HL-60/S4 (cell line): ENCODE data around the gene PITRM1.

Experiments used
- in situ Hi-C: fragments of 300-500 bp; cut with MboI; formaldehyde crosslinking; loops from 2 replicates; pipeline ENCODE4 v1.14.3; 2022; ENCODE audit warnings: low sequenced_read_pairs

Gene PITRM1, protein sequence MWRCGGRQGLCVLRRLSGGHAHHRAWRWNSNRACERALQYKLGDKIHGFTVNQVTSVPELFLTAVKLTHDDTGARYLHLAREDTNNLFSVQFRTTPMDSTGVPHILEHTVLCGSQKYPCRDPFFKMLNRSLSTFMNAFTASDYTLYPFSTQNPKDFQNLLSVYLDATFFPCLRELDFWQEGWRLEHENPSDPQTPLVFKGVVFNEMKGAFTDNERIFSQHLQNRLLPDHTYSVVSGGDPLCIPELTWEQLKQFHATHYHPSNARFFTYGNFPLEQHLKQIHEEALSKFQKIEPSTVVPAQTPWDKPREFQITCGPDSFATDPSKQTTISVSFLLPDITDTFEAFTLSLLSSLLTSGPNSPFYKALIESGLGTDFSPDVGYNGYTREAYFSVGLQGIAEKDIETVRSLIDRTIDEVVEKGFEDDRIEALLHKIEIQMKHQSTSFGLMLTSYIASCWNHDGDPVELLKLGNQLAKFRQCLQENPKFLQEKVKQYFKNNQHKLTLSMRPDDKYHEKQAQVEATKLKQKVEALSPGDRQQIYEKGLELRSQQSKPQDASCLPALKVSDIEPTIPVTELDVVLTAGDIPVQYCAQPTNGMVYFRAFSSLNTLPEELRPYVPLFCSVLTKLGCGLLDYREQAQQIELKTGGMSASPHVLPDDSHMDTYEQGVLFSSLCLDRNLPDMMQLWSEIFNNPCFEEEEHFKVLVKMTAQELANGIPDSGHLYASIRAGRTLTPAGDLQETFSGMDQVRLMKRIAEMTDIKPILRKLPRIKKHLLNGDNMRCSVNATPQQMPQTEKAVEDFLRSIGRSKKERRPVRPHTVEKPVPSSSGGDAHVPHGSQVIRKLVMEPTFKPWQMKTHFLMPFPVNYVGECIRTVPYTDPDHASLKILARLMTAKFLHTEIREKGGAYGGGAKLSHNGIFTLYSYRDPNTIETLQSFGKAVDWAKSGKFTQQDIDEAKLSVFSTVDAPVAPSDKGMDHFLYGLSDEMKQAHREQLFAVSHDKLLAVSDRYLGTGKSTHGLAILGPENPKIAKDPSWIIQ

DNA sequence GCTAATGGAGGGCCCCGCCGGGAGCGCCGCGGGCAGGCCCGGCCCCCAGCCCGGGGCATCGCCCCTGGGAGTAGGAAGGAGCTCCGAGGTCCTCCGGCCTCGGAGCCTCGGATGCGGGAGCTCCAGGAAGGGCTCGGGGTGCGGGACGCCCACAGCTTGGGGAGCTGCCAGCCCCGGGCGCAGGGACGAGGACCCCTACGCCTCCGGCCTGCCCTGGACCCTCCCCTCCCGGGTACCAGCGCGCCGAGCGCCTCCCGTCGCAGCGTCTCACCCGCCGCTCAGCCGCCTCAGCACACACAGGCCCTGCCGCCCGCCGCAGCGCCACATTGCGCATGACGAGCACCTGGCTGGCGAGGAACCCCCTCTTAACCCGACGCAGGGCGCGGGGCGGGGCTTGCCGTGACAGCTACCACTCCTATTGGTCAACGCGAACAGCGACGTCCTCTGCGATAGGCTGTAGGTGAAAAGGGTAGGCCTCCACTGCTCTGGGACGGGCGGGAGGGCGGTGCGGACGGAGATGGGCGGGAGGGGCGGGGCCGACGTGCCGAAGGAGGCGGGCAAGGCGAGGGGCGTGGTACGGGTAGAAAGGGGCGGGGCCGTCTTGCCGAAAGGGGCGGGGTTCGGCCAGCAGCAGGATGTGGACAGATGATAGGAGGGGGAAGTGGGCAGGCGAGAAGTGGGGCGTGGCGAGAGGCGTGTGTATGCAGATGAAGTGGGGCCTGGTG, at the start of gene PITRM1:
Gene PITRM1 (minus strand): TSS at position 337 of the 725 bp plus-strand sequence. CDS start 10 bp downstream, at position 327.
- in situ Hi-C loops = no loop called here

DNA sequence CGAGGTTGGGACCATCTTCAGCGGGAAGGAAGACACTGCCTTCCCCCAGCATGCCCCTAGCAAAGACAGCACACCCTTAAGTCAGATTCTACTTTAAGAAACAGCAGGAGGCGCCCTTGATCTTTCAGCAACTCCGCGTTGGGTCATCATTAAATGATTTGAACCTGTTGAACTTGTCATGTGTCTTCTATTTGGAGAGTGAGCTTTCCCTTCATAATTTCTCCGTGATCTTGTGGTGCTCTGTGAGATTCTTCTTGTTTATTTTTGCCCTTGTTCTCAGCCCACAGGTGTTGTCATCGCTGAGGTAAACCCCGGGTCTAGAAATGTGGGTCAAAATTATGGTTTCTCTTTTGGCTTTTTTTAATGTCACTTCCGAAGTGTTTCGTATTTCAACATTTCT, 49.5 kb upstream of the PITRM1 start:
- in situ Hi-C loops = loop anchor here (25.0 kb wide), 1 partner anchor 1540 kb away; no protein-coding TSS in a partner anchor

DNA sequence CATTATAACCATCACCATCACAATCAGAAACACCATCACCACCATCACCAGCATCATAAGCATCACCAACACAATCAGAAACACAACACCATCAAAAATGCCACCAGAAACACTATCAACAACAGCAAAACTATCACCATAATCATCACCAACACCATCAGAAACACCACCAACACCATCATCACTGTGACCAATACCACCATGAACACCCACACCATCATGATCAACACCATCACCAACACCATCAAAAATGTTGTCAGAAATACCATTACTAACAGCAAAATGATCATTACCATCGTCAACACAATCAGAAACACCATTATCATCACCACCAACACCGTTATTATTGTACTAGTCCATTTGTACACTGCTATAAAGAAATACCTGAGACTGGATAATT, 49.0 kb upstream of the PITRM1 start:
- in situ Hi-C loops = loop anchor here (25.0 kb wide), 1 partner anchor 1541 kb away; no protein-coding TSS in a partner anchor

DNA sequence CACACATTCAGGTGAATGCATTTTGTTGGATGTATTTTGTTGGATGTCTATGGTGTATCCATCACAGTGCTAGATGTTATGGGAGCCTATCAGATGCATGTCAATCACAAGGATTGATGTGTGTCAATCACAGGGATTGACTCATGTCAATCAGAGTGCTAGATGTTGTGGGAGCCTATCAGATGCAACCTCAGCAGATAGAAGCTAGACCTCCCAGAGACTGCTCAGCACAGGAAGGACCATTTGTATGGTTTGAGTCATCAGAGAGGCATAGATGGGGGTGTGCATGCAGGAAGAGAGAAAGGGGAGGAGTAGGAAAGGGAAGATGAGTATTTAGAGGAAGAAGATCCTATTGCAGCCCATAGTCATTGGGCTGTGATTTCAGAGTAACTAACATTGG, 48.3 kb upstream of the PITRM1 start:
- in situ Hi-C loops = loop anchor here (25.0 kb wide), 1 partner anchor 1541 kb away; no protein-coding TSS in a partner anchor

DNA sequence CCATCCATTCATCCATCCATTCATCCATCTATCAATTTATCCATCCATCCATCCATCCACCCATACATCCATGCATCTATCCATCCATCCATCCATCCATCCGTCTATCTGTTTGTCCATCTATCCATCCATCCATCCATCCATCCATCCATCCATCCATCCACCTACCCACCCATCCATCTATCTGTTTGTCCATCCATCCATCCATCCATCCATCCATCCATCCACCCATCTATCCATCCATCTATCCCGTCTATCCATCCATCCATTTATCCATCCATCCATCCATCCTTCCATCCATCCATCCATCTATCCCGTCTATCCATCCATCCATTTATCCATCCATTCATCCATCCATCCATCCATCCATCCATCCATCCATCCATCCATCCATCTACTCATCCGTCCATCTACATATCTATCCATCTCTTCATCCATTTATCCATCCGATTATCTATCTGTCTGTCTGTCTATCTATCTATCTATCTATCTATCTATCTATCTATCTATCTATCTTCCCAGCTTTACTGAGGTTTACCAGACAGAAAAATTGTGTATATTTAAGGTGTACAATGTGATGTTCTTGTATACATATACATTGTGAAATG, 46.5 kb upstream of the PITRM1 start:
- in situ Hi-C loops = loop anchor here (25.0 kb wide), 1 partner anchor 1543 kb away; no protein-coding TSS in a partner anchor

DNA sequence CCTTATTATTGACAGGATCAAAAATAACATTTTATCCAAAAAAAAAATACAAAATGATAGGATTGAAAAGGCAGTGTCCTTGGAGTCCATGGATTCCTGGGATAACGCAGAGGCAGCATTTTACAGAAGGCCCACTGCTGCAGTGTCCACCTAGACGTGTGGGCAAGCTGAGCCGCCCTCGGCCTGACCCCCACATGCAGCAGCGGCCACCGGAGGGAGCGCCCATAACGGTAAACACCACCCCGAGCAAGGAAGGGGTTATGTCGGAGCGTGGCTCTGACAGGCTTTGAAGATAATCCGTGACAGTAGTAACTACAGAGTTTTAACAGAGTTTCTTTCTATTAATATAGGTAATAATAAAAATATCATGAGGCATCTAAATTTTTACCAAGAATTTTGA, 45.3 kb upstream of the PITRM1 start:
- in situ Hi-C loops = loop anchor here (25.0 kb wide), 1 partner anchor 1544 kb away; no protein-coding TSS in a partner anchor

DNA sequence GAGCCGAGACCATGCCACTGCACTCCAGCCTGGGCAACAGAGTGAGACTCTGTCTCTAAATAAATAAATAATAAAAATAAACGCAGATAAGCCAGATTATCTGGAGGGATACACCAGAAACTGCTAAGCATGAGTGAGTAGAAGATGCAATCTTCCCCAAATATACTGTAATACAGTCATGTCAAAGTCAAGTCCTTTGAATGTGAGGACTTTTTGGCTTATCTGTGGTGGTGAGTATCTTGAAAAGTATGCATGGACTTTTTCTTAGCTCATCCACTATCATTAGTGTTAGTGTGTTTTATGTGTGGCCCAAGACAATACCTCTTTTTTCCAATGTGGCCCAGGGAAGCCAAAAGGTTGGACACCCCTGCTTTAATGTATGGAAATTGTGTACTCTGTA, 44.7 kb upstream of the PITRM1 start:
- in situ Hi-C loops = loop anchor here (25.0 kb wide), 1 partner anchor 1545 kb away; no protein-coding TSS in a partner anchor

DNA sequence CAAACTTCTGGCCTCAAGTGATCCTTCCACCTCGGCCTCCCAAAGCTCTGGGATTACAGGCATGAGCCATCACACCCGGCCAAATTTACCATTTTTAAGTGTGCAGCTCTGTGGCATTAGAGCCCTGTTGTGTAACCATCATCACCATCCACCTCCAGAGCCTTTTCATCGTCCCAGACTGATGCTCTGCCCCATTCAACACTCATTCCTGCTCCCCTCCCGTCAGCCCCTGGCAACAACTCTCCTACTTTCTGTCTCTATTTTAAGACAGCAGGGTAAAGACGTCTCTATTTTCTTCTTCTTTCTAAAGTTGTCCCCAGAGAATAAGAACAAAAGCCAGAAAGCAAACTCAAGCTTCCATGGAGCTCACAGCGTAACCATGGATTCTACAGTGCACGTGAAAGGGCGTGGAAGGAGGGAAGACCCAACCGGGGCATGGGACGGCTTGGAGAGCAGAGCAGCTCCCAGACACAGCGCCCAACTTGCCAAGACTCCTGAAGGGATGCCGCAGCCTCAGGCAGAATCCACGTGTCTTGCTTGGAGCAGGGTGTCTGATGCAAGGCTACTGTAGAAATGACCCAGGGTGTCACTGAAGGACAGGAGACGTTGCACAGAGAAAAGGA, 42.7 kb upstream of the PITRM1 start:
- in situ Hi-C loops = loop anchor here (25.0 kb wide), 1 partner anchor 1547 kb away; no protein-coding TSS in a partner anchor

DNA sequence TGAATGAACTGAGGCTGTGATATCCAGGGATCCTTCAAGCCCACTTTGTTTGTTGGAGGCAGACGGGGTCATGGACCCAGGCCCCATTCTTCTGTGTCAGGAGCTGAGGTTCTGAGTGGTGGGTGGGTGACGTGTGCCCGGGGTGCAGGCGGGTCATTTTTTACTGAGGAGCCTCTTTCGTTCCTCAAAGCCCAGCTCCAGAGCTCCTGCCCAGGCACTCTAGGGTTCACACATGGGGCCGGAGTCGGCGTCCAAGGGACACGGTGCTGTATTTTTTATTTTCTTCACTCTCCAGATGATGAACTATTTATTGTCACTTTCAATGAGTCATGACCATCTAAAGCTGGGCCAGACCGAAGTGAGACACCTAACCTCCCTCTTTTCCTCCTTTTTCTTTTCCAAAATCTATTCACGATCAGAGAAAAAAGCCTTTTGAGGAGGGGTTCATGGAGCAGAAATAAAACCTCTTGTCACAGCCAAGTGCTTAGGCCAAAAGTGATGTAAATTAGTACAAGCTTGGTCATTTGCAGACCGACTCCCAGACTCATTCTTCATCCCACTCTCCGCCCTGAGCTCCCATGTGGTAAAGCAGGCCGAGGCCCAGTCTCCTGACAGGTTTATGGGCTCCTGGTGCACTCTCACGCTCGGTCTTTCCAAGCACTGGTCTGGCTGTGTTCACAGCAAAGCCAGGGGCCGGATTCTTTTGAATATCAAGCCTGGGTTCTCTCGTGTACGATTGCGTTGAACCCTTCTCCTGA, 41.4 kb upstream of the PITRM1 start:
- in situ Hi-C loops = loop anchor here (25.0 kb wide), 1 partner anchor 1548 kb away; no protein-coding TSS in a partner anchor

DNA sequence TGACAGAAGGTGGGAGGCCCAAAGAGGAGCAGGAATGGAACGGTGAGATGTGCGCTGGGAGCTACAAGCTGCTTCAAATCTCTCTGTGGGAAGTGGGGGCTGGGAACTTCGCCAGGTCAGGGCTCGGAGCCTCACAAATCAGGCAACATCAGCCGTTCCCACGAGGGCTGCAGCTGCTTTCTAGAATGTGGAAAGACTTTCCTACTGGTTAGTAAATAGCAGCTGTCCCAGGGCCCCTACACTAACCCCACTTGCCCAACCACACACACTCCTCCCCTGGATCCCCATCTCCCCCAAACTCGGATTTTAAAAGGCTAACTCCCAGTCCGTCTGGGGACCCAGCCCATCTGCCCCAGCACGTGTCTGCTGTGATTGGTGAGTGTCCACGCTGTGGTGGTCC, 40.6 kb upstream of the PITRM1 start:
- in situ Hi-C loops = loop anchor here (25.0 kb wide), 1 partner anchor 1549 kb away; no protein-coding TSS in a partner anchor

DNA sequence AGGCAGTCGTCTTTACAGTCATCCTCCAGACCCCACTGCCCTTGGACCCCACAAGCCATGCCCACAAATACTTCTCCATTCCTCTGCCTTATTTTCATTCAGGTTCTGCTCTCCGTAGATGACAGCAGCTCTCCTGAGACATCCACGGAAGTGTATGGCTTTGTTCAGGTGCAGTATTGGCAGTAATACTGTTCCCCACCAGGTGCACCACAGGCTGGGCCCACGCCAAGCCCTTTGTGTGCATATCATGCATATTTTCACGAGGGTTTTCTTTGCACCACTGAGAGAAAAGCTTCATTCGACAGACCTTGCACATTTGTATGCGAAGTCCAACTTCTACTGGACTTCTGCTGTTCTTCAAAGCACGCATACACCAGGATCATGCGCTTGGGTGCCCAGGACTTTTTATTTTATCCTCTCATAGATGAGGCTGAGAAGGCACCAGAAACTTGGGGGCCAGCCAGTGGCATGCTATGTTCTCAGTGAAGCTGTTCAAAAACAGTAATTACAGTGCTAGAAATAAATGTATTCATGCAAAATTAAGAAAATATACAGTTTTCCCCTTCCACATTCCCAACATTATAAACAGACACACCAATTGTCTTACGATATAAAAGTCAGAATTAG, 37.8 kb upstream of the PITRM1 start:
- in situ Hi-C loops = loop anchor here (25.0 kb wide), 1 partner anchor 1552 kb away; no protein-coding TSS in a partner anchor

DNA sequence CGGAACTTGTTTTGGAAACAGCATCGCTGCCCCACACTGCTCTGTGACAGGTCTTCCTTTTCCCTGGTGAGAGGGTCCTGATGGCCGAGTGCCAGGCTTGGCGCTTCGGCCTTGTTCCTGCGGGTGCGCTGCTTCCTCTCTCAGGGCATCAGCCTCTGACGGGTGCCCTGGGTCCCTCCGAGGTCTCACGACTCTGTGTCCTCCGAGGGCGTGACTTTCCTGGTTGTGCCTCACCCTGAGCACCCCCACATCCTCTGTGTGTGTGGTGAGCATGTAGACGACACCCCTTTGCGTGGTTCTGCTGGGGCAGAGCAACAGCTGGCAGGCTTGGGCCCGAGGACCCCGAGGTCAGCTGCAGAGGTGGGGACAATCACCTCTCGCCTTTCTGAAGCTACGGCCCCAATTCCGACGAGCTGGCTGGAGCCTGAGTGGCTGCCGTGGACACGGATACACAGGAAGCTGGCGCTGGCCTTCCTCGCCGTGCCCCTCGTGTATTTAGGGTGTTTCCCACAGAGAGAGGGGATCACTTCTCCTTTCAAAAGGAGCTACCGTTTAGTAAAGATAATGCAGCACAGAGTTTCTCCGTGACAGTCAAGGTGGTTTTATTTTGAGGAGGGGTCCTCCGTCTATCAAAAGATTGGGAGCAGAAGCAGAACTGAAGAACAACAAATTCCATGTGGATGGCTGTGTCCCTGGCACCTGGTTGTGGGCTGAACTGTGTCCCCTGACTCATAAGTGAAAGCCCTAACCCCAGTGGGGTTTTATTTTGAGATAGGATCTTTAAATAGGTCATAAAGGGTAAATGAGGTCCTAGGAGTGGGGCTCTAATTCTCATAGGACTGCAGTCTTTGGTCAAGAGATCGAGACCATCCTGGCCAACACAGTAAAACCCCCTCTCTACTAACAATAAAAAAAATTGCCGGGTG, 36.2 kb upstream of the PITRM1 start:
- in situ Hi-C loops = loop anchor here (25.0 kb wide), 1 partner anchor 1554 kb away; no protein-coding TSS in a partner anchor

DNA sequence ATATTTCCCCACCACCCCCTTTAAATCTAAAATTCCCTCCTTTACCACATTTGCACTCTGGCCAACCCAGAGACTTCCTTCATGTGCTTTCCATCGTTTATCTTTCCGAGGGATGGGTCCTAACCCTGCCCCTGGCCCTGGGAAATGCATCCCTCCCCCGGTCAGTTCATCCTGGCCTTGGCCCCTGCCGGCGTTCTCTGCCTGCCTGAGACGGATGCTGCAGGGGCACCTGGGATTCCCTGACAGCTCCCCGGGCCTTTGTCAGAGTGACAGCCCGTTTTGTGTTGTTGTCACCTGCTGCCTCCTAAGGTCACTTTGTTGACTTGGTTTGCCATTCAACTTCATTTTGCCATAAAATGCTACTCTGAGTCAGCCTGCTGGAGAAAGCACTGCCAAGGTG, 34.8 kb upstream of the PITRM1 start:
- in situ Hi-C loops = loop anchor here (25.0 kb wide), 1 partner anchor 1555 kb away; no protein-coding TSS in a partner anchor

DNA sequence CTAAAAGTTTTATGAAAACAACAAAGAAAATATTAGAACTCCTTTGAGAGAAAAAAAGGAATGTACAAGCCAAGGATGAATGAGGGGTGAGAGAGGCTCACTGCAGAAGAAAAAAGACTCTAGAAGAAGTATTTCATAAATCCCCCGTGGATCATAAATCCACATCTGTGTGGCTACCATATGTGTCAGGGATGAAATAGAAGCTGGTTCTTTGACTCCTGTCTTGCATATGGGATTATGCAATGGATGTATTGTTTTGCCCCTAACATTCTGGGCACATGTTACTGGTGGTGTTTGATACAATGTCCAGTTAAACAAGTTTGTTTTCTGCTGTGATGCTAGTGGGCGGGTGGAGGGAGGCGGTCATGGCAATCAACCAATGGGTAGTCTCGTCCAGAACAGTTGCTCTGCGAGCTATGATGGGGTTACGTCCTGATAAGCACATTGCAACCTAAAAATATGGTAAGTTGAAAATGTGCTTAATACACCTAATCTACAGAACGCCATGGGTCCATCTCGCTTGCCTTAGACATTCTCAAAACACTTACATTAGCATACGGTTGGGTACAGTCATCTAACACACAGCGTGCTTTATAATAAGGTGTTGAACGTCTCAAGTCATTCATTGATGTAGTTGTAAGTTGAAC, 34.1 kb upstream of the PITRM1 start:
- in situ Hi-C loops = loop anchor here (25.0 kb wide), 1 partner anchor 1556 kb away; no protein-coding TSS in a partner anchor

DNA sequence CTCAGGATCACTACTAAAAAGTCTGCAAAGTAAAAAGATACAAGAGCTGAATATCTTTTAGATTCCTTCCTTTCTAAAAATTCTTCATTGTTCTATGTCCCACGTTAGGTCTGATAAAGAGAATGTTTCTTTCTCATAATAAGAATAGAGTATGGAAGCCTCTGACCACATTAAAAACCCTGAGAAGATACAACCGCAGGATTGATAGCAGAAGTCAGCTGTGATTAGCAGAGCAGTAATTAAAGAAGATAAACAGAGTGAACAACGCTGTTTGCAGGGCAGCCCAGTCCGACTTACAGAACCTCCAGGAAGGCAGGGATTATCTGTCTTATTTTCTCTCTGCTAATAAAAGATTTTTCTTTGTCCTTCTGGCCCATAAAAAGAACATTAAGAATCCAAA, 31.4 kb upstream of the PITRM1 start:
- in situ Hi-C loops = loop anchor here (25.0 kb wide), 1 partner anchor 1558 kb away; no protein-coding TSS in a partner anchor
